NB4 (cell line): ENCODE measurements around the gene ANKRD11.

Experiments
- DNase-seq: peaks from one replicate; pipeline ENCODE4 v3.0.0; 2010; ENCODE audit warnings: low read depth
- H3K4me3 ChIP-seq: one replicate; pipeline ENCODE4 v1.5.1; 2011; ENCODE audit warnings: mild to moderate bottlenecking, low read depth, low read length, moderate library complexity
- MYC ChIP-seq: IDR thresholded peaks from 2 replicates; pipeline ENCODE4 v1.6.1; 2011; ENCODE audit warnings: low read depth, low read length
- POLR2A ChIP-seq: IDR thresholded peaks from 2 replicates; pipeline ENCODE4 v1.6.1; 2011; ENCODE audit warnings: mild to moderate bottlenecking; ENCODE audit not compliant: insufficient read length; ENCODE audit errors: extremely low read depth
- TF ChIP-seq, protein P1 (sequence below): IDR thresholded peaks from one replicate; pipeline ENCODE4 v1.5.1; 2012; ENCODE audit warnings: low read depth, low read length
- TF ChIP-seq, protein P2 (sequence below): IDR thresholded peaks from 2 replicates; pipeline ENCODE4 v1.6.1; 2011; ENCODE audit warnings: low read depth, low read length

ANKRD11 gene

DNA sequence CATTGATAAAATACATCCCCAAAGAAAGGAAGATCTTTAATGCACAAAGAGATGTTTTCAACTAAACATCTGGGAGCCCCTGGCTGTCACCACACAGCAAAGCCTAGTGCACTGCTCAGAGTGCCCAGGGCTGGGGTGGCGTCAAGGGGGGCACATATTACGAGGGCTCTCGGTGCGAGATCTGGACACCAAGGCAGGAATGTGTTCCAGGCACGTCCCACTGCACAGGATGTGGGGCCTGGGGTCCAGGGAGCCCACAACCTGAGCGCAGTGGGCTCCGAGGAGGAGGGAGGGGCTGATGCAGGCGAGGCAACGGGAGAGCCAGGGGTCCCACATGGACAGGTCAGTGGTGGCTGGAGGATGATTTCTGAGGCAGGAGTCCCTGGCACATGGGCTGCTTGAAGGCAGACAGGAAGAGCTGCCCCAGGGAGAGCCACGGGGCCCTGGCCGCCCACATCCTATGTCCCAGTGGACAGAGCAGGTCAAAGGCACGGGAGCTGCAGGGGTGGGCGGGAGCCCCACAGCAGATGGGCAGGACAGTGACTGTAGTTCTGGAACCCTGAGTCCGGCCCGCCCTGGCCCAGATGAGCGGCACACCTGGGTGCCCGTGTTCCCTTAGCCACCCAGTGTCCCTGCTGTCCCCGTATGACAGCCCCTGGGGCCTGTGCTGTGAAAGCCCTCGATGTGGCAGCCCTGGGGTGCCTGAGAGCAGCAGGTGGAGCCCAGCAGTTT, 216.5 kb downstream of the ANKRD11 start:
- no peak for DNase-seq
- TF ChIP-seq MYC, result no peak
- TF ChIP-seq, protein P1, sequence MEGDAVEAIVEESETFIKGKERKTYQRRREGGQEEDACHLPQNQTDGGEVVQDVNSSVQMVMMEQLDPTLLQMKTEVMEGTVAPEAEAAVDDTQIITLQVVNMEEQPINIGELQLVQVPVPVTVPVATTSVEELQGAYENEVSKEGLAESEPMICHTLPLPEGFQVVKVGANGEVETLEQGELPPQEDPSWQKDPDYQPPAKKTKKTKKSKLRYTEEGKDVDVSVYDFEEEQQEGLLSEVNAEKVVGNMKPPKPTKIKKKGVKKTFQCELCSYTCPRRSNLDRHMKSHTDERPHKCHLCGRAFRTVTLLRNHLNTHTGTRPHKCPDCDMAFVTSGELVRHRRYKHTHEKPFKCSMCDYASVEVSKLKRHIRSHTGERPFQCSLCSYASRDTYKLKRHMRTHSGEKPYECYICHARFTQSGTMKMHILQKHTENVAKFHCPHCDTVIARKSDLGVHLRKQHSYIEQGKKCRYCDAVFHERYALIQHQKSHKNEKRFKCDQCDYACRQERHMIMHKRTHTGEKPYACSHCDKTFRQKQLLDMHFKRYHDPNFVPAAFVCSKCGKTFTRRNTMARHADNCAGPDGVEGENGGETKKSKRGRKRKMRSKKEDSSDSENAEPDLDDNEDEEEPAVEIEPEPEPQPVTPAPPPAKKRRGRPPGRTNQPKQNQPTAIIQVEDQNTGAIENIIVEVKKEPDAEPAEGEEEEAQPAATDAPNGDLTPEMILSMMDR, result no peak
- no peak for TF ChIP-seq POLR2A
- TF ChIP-seq, protein P2, sequence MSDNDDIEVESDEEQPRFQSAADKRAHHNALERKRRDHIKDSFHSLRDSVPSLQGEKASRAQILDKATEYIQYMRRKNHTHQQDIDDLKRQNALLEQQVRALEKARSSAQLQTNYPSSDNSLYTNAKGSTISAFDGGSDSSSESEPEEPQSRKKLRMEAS, result no peak
- no peak overlapping the region for H3K4me3 ChIP-seq

DNA sequence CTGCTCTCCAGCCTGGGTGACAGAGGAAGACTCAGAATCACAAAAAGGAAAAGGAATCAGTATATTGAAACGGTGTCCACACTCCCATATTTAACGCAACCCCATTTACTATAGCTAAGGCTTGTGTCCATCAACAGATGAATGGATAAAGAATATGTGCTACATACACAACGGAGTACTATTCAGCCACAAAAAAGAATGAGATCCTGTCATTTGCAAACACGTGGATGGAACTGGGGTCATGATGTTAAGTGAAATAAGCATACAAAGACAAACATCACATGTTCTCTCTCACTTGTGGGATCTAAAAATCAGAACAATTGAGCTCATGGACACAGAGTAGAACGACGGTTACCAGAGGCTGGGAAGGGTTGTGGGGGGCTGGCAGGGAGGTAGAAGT, 217.7 kb downstream of the ANKRD11 start:
- no peak for DNase-seq
- TF ChIP-seq POLR2A (no peak), MYC (no peak)
- TF ChIP-seq, protein P2, result no peak
- TF ChIP-seq, protein P1, result no peak
- no peak overlapping the region for H3K4me3 ChIP-seq

DNA sequence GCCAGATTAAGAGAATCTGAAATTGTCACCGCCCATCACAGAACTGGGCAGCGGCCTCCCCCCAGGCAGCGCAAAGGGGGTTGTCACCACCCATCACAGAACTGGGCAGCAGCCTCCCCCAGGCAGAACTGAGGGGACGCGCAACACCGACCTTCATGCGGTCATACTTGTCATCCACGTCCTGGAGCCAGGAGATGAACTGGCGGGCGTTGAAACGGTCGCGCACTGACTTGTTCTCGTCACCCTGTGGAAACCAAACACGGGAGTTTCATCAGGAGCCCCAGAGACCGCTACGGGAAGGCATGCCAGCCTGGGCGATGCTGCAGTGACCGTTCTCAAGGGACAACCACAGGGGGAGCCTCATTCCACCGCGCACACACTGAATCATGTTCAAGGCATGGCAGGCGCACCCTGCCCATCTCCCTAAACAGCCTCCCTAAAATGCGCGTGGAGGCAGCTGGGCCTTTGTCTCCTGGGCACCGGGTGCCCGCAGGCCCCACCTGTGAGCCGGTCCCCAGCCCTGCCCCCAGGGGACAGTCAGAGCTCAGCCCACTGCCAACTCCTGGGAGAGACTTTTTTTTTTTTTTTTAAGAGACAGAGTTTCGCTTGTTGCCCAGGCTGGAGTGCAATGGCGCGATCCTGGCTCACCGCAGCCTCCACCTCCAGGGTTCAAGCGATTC, 219.6 kb downstream of the ANKRD11 start:
- TF ChIP-seq MYC (no peak), POLR2A (no peak)
- TF ChIP-seq, protein P2, result no peak
- TF ChIP-seq, protein P1, result no peak
- DNase-seq, result no peak
- no peak overlapping the region for H3K4me3 ChIP-seq

DNA sequence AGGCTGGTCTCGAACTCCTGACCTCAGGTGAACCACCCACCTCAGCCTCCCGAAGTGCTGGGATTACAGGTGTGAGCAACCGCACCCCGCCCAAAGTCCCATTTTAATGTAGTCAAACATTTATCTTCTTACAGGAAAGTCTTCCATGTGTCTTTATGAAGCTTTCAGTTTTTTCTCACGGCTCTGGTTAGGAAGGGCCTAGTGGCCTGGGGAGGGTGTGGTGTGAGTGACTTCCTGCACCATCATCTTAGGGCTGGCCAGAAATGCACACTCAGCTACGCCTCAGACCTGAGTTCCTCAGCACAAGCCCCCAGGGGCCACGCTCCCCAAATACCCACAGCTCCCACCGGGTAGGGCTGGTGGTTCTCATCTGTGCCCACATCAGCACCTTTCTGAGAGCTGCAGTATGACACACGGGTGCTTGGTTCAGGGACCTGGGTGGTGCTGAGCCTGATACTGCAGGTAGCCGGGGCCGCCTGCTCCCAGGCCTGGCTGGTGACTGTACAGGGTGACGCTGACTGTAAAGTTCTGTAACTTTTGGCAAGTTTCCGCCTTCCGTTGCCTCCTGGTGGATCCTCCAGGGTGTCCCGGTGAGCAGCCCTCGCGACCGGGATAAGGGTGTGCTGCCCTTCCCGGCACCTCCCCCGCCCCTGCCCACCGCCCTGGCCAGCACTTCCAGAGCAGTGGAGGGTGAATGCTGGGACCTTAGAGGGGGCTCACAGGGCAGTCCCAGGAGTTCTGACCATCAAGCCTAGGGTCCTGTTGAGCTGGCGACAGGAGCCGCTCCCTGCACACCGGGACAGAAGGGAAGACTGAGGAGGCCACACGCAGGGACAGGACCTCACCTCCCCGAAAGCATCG, 220.3 kb downstream of the ANKRD11 start:
- TF ChIP-seq POLR2A (no peak), MYC (no peak)
- TF ChIP-seq, protein P1, result no peak
- TF ChIP-seq, protein P2, result no peak

DNA sequence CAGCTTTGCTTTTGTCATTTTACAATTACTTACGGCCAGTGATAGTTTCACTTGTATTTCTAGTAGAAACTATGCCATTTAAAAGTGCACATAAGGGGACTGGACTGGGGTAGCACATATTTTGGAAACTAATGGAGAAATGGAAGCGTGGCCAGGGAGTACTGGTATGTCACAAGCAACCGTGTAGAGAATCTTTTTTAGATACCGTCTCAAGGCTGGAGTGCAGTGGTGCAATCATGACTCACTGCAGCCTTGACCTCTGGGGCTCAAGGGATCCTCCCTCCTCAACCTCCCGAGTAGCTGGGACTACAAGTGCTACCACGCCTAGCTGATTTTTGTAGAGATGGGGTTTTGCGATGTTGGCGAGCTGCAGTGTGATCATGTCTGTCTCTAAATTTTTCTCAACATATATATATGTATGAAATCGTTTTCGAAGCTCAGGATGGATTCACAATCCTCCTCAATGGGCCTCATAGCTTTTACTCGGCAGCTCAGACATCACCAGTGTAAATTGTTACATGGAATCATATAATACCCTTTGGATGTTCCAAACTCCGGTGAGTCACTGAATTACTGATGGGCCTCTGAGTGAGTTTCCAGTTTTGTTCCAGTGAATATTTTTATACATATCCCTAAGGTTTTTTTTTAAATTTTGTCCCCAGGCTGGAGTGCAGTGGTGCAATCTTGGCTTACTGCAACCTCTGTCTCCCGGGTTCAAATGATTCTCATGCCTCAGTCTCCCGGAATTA, 221.2 kb downstream of the ANKRD11 start:
- DNase-seq, result peak; percentile 76
- TF ChIP-seq, protein P1, result no peak
- no peak overlapping the region for H3K4me3 ChIP-seq

More for the DNA sequence above, 220.3 kb downstream of the ANKRD11 start:
- DNase-seq, result peak; percentile 46
- no peak overlapping the region for H3K4me3 ChIP-seq
